Thyroid gland (tissue), 4 donors: ENCODE measurements around the gene ABHD1.

Experiments
- CTCF ChIP-seq, 6 experiments: fragments of 200-600 bp in 3 of 6; fragments of 450-650 bp in 3 of 6; sonication (generic) in 3 of 6; IDR thresholded peaks; one replicate each; pipeline ENCODE4 v1.5.1; 2016 to 2019; ENCODE audit warnings: antibody characterized with exemption in 6 of 6, mild to moderate bottlenecking in 2 of 6, inconsistent platforms in 1 of 6, moderate library complexity in 1 of 6
- POLR2A ChIP-seq, 2 donors: fragments of 450-650 bp; IDR thresholded peaks; one replicate each; pipeline ENCODE4 v1.6.1; 2017; ENCODE audit warnings: antibody characterized with exemption in 2 of 2, mild to moderate bottlenecking in 2 of 2, moderate library complexity in 1 of 2

DNA sequence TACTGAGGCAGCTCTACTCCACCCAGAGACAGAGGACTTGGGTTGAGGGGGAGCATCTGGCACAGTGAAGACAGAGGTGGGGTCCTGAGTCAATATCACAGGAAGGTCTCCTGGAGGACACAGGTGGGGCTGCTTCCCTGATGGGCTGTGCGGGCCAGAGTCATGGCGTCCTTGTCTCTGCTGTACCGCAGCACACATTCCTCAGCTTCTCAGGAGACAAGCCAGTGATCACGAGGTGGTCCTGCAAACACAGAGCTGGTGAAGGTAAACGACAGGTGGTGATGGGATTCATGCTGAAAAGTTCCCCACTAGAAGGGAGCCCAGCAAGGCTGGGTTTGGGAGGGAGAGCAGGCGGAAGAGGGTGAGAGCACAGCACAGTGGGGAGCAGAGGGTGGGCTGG, 34.9 kb downstream of the ABHD1 start:
- TF ChIP-seq CTCF (IDR thresholded peaks at IDR 0.05) (no peak), POLR2A (IDR thresholded peaks at IDR 0.05) (no peak)
